HK-2 (cell line): ENCODE measurements around the gene TRAPPC3L.

ENCODE experiments used
- DNase-seq: peaks from one replicate; pipeline ENCODE4 v3.0.0-alpha.2; 2018; ENCODE audit not compliant: unreplicated experiment

Gene TRAPPC3L

DNA sequence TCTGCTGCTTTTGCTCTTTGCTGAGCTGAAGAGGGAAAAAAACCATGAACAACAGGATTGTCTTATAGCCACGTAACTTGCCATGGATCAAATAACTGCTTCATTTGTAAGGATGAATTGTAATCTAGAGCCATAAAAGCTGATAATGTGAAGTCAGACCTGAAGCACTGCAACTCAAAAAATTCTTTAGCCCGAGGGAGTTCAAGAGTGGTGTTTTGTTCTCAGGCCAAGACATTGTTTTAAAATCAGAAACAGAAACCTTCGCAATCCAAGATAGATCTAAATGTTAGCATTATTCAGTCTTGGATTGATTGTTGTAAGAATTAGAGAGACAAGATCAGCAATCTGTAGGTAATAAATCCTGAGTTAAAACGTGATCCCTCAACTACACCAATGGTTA is at the start of gene TRAPPC3L:
Gene TRAPPC3L (minus strand): TSS at position 34 of the 400 bp plus-strand sequence. CDS start 170 bp downstream, outside the sequence.
- DNase-seq: no peak

- no peak for DNase-seq
Measured at GRCh38 chr6:116595247-116595646, 49.8 kb upstream of the TRAPPC3L start.

- no peak for DNase-seq
Measured at GRCh38 chr6:116586738-116587137, 41.3 kb upstream of the TRAPPC3L start.

- DNase-seq: no peak
Measured at GRCh38 chr6:116586276-116586675, 40.8 kb upstream of the TRAPPC3L start.

DNA sequence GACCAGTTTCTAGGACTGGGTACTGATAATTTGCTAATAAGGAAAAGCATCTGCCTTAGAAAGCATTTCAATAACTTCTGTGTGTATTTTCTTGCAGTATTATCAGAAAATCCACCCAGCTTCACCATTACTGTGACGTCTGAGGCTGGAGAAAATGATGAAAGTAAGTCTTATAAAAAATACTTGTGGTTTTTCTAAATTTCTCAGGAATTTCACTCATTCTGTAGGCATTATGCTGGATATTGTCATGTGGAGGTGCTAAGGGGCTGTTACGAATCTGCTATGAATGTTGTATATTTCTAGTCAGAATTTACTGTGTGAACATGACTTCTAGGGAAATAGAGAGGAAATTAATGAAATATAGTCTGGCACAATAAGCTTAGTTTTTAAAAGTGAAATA is 34.7 kb upstream of the TRAPPC3L start:
- no peak for DNase-seq

DNA sequence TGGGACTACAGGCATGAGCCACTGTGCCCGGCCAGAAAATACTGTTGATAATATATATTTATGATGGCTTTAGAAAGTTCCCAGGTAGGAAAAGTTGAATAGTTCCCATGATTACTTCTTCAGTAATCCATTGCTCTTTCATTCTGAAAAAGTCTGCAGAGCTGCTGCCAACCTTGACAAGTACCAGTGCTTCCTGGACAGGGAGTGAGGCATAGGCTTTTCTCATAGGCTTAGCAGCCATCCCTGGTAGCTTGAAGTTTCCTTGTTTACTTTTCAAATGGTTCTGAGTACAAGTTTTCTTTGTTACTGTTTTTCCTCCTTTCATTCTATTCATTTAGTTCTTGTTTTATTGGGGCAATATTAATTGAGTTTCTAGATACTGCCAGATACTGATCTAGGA is 33.7 kb upstream of the TRAPPC3L start:
- DNase-seq: no peak

- no peak for DNase-seq
Measured at GRCh38 chr6:116578335-116578734, 32.9 kb upstream of the TRAPPC3L start.

GRCh38 chr6:116577486-116577885 is 32.0 kb upstream of the TRAPPC3L start:
- no peak for DNase-seq

DNA sequence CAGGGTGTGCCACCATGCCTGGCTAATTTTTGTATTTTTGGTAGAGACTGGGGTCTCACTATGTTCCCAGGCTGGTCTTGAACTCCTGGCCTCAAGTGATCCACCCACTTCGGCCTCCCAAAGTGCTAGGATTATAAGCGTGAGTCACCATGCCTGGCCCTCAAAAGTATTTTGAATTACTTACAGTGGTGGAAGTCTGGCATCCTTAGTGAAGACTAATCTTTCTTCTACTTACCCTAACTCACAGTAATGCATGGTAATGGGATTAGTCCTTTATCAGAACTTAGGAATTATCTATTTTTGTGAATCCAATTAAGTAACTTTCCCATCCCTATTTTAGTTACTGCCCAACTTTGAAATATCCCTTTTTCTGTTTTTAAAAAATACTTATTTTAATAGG is 29.7 kb upstream of the TRAPPC3L start:
- DNase-seq: no peak

DNA sequence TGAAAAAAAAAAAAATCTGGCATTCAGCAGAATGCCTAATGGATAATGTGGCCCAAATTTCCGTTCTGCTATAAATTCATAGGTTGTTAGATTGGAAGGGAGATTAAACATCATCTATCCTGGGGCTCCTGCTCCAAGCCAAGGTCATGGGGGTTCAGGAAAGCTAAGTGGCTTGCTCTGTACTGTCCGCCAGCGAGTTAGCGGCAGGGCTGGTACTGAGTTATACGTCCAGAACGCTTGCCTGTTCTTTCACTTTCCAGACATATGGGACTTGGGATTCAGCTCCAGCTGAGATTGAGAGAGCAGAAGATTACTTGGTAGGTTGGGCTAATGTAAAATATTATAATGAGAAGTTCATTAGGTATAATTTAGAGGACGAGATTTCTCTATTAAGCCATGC is 26.7 kb upstream of the TRAPPC3L start:
- peak; percentile 23 for DNase-seq

- no peak for DNase-seq
Measured at GRCh38 chr6:116571683-116572000, 26.2 kb upstream of the TRAPPC3L start.

- peak; percentile 99 for DNase-seq
Measured at GRCh38 chr6:116570856-116571682, 25.6 kb upstream of the TRAPPC3L start, which contains the start of gene RWDD1. TSS of gene RWDD1 (plus strand) at chr6:116571504. CDS start at chr6:116571583, 79 bp downstream.

- DNase-seq: no peak
Measured at GRCh38 chr6:116568821-116569755, 23.6 kb upstream of the TRAPPC3L start.

GRCh38 chr6:116568111-116568510 is 22.6 kb upstream of the TRAPPC3L start:
- DNase-seq: no peak

- DNase-seq: no peak
Measured at GRCh38 chr6:116564921-116565872, 19.7 kb upstream of the TRAPPC3L start.

DNA sequence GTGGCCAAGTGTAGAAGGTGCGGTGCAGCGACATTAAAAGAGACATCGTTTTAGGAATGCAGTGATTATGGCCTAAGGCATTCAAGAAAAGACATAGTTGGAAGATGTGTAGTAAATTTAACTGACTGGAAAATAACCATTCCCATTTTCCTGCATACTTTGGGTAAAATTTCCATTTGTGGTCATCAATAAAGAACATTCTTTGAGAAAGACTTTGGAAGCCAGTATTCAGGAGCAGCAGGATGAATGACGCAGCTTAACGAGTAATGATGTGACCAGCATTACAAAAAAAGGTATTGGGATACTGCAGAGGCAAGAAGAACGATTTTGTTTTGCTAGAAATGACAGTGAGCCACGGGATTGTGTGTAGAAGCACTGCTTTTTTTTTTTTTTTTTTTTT is 18.8 kb upstream of the TRAPPC3L start:
- no peak for DNase-seq

GRCh38 chr6:116563830-116564229 is 18.3 kb upstream of the TRAPPC3L start:
- DNase-seq: no peak

GRCh38 chr6:116562614-116563013 is 17.1 kb upstream of the TRAPPC3L start:
- DNase-seq: no peak

DNA sequence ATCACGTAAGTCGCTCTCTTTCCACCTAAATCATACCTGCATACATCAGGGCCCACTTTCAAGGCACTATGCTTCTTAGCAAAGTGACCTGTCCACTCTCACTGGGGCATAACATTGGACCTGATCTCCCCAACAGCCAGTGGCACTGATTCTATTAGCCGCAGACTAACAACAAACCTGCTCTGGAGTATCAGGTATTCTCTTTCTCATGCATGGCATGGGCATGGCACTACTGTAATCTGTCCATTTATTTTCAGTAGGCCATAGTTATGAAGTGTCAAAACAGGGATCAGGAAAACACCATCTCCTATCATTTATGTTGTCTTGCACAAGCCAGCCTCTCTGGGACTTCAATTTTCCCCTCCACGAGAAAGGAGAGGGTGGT is 16.5 kb upstream of the TRAPPC3L start:
- DNase-seq: no peak

DNA sequence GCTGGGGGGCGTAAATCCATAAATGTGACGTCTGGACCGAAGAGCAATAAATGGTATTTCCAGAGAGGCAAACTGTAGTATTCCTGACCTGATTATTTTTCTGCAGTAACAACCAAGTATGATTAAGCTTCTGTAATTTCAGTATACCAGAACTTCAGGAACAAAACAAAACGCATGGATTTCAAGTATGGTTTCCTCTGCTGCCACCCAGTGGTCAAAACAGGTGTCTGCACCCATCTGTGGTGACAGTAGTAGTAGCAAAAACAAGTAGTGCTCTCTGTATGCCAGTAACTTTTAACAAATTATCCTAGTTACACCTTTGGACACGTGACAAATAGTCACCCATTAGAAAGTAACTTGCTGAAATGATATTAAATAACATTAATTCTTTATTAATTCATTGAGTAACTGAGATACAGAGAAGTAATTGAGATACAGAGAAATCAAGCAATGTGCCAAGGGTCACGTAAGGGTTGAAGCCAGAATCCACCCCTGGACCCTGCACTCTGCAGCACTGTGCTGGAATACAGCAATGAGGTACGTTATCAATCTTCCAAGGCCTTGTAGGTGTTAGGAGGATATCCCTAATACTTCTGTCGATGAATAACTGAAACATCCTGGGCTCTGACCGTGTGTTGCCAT is 16.0 kb upstream of the TRAPPC3L start:
- peak; percentile 68 for DNase-seq

GRCh38 chr6:116560130-116560529 is 14.6 kb upstream of the TRAPPC3L start:
- DNase-seq: no peak
